T47D (cell line): ENCODE measurements around the gene MSMB.

Source experiments
- DNase-seq, 2 experiments: peaks; one replicate each; pipeline versions ENCODE4 v3.0.0 to v3.0.0-alpha.2; 2011 to 2012; ENCODE audit warnings: low read depth in 1 of 2, low spot score in 1 of 2
- JUND ChIP-seq: IDR thresholded peaks from 2 replicates; pipeline ENCODE4 v1.6.1; 2012; ENCODE audit warnings: low read depth
- in situ Hi-C: cut with HindIII; loops from 2 replicates; pipeline ENCODE4 v1.10.0; 2016; ENCODE audit warnings: low sequenced_read_pairs, low pct_unique_long_range_greater_than_20kb

MSMB gene

DNA sequence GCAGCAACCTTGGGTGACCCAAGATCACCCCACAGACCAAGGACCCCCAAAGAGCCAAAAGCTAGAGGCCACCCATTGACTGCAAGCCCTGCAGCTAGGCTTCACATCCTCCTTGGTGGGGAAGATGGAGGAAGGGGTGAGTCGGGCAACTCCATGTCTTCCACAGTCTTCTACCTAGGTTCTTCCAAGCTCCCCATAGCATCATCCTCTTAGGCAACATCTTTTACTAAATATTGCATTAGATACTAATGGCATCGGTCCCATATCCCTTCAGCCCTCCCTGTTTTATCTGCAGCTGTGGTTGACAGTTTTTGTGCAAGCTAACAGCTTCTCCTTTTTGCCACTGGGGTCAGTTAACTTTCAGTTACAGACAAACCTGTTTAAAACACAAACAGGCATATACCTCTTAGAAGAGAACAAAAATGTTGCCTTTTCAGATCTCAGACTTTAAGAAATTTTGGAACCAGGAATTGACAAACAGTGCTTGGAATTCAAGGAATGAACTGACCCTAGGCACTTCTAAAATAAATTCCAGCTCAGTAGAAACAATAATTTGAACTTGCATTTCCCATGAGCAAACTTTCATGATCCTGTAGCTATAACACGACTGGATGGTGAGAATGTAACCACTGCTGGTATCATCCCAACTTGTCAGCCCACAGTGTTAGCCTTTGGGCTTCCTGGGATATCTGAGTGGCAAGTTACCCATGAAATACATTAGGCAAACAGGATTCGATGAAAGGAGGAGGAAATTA is 33.9 kb upstream of the MSMB start:
- TF ChIP-seq JUND, result no peak
- DNase-seq, result peak in 1 of 2 experiments; percentile 64
- in situ Hi-C loops, result no loop called here

GRCh38 chr10:46077731-46078413 is 31.8 kb upstream of the MSMB start:
- in situ Hi-C loops, result no loop called here
- no peak for DNase-seq
- TF ChIP-seq JUND, result no peak

GRCh38 chr10:46077141-46077554 is 31.1 kb upstream of the MSMB start:
- in situ Hi-C loops, result no loop called here
- peak; percentile 48 to 66 for DNase-seq
- TF ChIP-seq JUND, result no peak

- DNase-seq, result peak in 1 of 2 experiments; percentile 51
- in situ Hi-C loops, result no loop called here
- TF ChIP-seq JUND, result no peak
These were observed 29.8 kb upstream of the MSMB start for GRCh38 chr10:46075869-46076268.

- TF ChIP-seq JUND, result no peak
- DNase-seq, result no peak
- in situ Hi-C loops, result no loop called here
These were observed 28.3 kb upstream of the MSMB start for GRCh38 chr10:46074196-46074946.

- TF ChIP-seq JUND, result no peak
- no peak for DNase-seq
- in situ Hi-C loops, result no loop called here
These were observed 27.5 kb upstream of the MSMB start for GRCh38 chr10:46073564-46073963.

GRCh38 chr10:46070749-46071148 is 24.7 kb upstream of the MSMB start:
- DNase-seq, result no peak
- in situ Hi-C loops, result no loop called here
- no peak for TF ChIP-seq JUND

DNA sequence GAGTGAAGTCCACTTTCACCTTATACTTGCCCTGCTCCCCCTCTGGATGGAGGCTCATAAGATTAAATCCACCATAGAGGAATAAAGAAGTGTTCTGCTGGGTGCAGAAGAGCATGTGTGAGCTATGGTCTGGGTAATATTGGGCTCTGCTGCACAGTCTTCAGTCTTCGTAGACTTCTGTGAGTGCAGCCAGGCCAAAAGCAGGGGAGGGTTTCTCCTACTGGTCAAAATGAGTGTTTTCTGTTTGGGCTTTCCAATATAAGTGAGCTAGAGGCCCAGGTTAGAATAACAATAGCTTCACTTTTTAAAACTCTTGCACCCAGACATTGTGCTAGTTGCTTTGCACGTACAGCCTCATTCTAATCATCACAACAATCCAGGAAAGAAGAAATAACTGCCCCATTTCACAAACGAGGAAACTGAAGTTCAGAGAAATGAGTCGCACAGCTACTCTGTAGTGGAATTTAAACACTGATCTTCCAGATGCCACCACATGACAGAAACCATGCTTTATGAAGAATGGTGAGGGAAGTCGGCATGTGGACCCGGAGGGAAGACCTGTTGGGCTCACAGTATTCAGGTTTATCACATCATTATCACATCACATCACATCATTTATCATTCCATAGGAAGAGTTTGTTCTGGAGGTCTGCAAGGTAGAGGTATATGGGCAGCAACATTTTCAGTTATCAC is 23.8 kb upstream of the MSMB start:
- in situ Hi-C loops, result no loop called here
- no peak for TF ChIP-seq JUND
- no peak for DNase-seq

DNA sequence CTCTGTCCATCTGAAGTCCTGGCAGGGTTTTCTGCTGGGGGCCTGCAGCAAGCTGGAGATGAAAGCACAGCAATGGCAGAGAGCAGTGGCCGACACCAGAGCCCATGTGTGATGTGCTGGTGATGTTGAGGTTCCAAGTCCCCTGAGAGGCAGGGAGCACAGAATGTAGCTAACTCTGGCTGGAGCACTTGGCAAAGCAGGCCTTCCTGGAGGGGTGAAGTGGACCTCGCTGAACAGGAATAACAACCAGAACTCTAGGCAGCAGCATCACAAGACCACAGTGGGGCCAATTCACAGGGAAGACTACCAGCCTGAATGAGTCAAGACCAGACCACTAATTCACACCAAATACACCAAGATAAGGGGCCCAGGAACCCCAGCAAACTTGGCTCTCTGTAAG is 22.8 kb upstream of the MSMB start:
- DNase-seq, result peak in 1 of 2 experiments; percentile 70
- in situ Hi-C loops, result no loop called here
- TF ChIP-seq JUND, result no peak

- in situ Hi-C loops, result no loop called here
- no peak for TF ChIP-seq JUND
- no peak for DNase-seq
These were observed 22.0 kb upstream of the MSMB start for GRCh38 chr10:46068117-46068516.

DNA sequence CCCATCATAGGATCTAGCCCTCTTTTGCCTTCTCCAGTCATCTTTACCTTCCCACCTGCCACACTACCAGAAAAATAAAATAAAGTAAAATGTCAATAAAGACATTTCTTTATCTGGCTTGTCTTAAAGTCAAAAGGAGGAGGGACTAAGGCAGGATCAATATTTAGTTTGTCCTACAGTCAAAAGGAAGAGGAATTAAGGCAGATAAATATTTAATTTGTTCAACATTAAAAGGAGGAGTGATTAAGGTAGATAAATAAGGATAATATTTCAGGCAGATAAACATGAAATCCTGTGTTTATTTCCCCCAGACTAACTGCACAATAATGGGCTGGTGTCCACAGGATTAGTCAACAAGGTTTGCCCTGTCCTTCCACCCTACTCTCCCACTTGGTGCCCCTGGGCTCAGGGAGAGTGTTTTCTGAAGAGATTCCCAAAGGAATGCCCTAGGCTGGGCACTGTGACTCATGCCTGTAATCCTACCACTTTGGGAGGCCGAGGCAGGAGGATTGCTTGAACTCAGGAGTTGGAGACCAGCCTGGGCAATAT is 18.3 kb upstream of the MSMB start:
- peak in 1 of 2 experiments; percentile 65 for DNase-seq
- in situ Hi-C loops, result no loop called here
- TF ChIP-seq JUND, result no peak; the same call in 1 of the 2 replicates

DNA sequence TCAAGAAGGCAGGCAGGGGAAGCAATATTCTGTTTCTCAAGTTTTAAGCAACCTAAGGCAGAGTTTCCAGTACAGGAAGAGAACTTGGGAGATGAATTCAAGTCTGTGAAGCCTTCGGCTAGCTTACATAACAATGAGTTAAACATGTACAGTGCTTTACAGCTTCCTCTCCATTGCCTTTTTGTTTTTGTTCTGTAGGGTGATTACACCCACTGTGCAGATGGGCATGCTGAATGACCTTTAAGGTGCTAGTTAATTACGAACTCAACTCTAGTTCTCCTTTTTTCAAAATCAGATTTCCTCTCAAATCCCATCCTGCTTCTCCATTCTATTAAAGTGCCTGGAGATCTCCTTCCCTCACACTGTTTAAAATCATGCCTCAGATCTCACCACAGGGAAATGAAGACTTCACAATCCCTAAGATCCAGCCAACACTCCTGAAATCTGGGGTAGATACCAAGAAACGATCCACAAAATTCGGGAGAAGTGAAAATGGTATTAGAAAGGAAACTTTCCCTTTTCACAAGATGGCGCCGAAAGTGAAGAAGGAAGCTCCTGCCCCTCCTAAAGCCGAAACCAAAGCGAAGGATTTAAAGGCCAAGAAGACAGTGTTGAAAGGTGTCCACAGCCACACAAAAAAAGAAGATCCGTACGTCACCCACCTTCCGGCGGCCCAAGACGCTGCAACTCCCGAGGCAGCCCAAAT is 16.8 kb upstream of the MSMB start:
- no peak for DNase-seq
- in situ Hi-C loops, result no loop called here
- TF ChIP-seq JUND, result no peak
